Raji (cell line): ENCODE data around the gene ATP6V0D1.

Experiments used
- POLR2A ChIP-seq: IDR thresholded peaks from 2 replicates; pipeline ENCODE4 v1.6.1; 2011; ENCODE audit warnings: low read depth, low read length, control low read depth; ENCODE audit not compliant: insufficient read depth

ATP6V0D1 gene

DNA sequence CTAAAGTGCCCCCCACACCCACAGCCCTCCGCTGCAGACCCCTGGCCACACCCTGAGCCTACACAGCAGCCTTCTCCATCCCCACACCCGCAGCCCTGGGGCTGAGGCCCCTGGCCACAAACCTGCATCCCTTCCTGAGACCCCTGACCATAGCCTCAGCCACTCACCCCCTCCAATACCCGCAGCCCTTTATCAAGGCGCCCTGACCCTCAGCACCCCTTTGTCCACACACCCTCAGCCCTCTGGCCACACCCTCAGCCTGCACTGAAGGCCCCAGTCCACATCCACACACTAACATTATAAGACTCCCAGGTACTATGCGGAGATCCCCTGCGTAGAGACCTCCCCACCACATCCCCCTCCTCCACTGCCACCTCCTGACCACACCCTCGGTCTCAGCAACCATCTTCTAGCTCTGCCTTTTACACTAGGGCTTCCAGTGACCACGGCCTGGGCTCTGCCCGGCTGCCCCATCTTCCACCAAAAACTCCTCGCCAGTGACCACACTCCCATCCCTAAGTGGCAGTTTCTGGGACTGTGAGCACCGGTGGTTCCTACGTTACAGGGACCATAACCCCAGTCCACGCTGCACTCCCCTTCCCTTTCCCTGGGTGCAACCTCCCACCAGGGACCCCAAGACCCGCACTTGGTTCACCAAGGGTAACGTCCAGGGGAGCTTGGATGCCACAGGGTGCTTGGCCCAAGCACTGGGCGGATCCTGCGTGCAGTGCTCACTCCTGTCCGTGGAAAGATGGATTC, 88.5 kb downstream of the ATP6V0D1 start:
- no peak for TF ChIP-seq POLR2A

DNA sequence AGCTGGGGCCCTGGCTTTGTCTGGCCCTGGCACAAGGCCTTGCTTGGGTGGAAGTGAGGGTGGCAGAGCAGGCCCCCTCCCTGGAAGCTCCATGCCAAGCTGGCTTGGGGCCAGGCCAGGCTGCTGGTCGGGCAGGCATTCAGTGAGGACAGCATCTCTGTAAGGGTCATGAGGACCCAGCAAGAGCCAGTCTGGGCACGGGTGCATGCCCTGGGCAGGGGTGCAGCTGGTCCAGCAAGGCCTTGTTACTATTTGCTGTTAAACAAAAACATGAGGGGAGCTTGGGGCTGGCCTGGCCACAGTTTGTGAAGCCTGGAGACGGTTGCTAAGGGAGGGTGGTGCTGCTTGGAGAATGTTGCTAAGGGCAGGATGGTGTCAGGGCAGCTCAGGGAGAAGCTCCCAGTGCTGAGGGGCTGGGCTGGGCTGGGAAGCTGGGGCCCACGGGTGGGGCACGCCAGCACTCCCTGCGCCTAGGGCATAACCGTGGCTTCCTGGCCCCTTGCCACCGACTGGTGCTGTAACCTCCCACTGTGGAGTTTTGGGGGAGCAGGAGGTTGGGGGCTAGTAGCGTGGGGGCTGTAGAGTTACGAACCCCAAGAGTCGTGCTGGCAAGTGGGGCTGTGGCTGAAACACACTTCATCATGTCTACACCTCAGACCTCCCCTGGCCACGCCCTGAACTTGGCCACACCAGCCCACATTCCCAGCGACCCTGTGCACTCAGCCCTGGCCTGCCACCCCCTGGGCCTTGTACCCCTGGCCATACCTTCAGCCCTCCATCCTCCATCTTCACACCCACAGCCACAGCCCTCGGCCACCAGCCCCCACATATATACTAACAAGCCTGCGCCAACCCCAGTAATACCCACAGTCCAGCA, 89.3 kb downstream of the ATP6V0D1 start:
- TF ChIP-seq POLR2A: no peak

DNA sequence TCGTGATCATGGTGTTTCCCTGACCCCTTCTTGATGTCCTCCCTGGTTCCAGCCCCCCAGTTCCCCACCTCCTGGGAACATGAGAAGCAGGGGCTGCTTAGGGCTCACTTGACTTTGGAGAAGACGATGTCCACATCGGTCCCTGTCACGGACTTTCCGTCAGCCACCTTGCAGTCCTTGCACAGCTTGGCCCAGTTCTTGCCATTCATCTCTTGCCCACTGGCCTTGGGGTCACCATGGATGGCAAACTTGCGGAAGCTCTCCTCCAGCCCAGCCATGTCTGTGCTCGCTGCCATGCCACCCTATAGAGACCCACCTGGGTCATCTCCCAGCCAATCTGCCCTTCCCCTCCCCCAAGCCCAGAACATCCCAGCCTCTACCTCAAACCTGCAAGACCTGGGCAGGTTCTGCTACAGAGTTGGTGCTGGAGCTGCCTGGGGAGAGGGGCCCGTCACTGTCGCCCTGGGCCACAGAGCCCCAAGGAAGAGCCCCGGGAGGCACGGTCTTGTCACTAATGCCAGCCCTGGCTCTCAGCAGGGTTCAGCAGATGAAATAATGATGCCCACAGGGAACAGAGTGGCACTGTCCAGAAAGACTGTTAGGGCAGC, 90.0 kb downstream of the ATP6V0D1 start:
- TF ChIP-seq POLR2A: no peak

DNA sequence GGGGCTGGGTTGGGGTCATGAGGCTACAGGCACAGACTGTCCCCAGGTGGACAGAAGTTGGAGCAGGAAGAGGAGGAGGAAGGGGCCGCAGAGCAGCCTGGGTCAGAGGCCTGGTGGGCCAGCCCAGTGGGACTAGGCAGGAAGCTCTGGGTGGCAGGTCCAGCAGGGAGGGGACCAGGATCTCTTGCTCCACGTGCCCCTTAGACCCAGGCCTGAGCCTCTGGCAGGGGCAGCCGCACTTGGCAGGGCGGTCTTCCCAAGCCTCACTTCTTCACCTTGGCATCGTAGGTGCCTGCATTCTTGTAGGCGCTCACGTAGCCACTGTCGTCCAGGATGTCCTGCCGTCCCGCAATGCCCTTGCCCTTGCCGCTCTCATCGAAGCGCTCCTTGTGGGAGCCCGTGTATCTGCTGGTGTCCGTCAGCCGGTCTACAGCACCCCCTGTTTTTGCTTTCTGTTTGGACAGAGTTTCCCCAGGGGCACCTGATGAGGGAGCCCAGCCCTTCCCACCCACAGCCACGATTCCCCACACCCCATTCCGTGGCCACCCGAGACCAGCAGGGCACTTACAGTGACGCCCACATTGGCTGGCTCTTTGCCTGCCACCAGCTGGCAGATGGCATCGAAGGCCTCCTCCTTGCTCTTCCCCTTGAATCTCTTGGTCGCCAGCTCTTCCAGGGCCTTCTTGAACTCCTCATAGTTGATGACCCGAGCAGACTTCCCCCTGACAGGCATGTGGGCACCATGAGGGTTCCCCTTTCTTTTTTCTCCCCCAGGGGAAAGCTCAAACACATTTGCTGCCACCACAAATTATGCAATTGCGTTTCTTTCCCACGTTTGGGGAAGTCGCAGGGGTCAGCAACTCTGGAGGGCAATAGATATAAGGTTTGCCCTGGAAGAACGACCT, 90.8 kb downstream of the ATP6V0D1 start:
- no peak for TF ChIP-seq POLR2A

DNA sequence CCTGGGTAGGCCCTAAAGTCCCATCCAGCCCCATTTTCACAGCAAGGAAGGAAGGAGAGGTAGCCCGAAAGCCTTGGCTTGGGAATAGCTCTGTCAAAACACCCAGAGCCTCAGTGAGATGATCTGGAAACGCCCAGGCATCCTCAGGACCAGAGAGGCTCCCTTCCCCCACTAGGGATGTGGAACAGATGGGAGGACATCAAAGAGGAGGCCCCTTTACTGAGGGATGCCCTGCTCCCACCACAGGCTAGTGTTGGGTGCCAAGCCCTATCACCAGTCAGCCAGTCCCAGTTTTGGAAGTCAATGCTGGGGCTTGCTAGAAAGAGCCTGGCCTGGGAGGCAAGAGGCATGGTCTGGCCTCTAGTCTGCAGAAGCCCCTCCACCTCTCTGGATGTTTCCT, 92.4 kb downstream of the ATP6V0D1 start:
- no peak for TF ChIP-seq POLR2A

DNA sequence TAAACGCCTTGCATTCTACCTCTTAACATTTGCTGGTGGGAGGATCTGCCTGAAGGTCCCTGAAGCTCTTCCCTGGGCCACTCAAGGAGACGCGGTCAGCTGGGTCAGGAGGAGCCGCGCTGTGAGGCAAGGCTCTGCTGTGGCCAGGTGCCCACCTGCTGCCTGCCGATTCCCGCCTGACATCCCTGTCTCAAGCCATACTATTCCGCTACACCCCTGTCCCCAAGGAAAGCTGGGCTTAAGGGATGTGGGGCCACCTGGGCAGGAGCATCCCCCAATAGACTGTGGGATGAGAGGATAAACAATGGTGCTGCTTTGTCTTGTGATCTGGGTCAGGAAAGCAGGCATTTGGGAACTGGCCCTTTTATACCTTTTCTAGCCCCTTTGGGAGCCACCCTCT, 92.8 kb downstream of the ATP6V0D1 start:
- TF ChIP-seq POLR2A: no peak
